Heart left ventricle (tissue), 13 donors: Measurements from ENCODE around the gene ADTRP.

Experiments
- CTCF ChIP-seq, 12 donors: fragments of 200-600 bp; sonication (generic) in 4 of 12; IDR thresholded peaks; one replicate each; pipeline versions ENCODE4 v1.5.0 to v1.8.0; 2018 to 2022; ENCODE audit warnings: antibody characterized with exemption in 12 of 12, mild to moderate bottlenecking in 5 of 12
- POLR2A ChIP-seq, 2 donors: fragments of 450-650 bp; IDR thresholded peaks; one replicate each; pipeline ENCODE4 v1.6.1; 2017; ENCODE audit warnings: antibody characterized with exemption in 2 of 2, mild to moderate bottlenecking in 2 of 2, moderate library complexity in 2 of 2
- donor health status: ischemic (EF 13 %, LVEDD 7.1; RV severe dilation, severe dysfunction).
- donor health status: DM: no; HTN: yes; CAD: no.
- donor health status: DM: no; HTN: no; CAD: no.
- donor health status: ischemic (EF 25% LVEDD 6.9; RV normal size, moderate dysfunction).
- donor health status: ischemic (EF 25% LVEDD 5.7; RV mildly dilated, moderate dysfunction).
- donor health status: ischemic (EF 35%, LVEDD 5.7; RV mildly dilated, moderate dysfunction).
- donor health status: nonischemic (EF 11% LVEDD 7.7; RV severe dilation, severe dysfunction).
- donor health status: DM: yes; HTN: yes; CAD: no.
- donor health status: PGD.
- donor health status: ischemic (EF 29% LVEDD 5.4; RV normal size, mild dysfunction).
- donor health status: nonischemic (EF 23%, LVEDD 6.1; RV moderate dilation, normal function).

GRCh38 chr6:11731423-11731822 lies 47.2 kb downstream of the ADTRP start:
- no peak for TF ChIP-seq POLR2A (IDR thresholded peaks at IDR 0.05)
- TF ChIP-seq CTCF (IDR thresholded peaks at IDR 0.05) = no peak
